Central memory CD8-positive, alpha-beta T cell (primary cell): ENCODE measurements around the gene NAALADL2.

Experiments used
- ATAC-seq: fragments of 150-1000 bp; cut with Tn5 transposase; replicated peaks from 2 replicates; pipeline ENCODE4 v1.10.0; 2022; ENCODE audit warnings: mild to moderate bottlenecking, moderate FRiP score, moderate number of reproducible peaks; ENCODE audit not compliant: poor library complexity, severe bottlenecking; ENCODE audit errors: extremely low read depth
- DNase-seq, 2 donors: peaks; one replicate each; pipeline ENCODE4 v3.0.0; 2021; ENCODE audit warnings: low spot score in 2 of 2
- H3K27ac Mint-ChIP-seq: one replicate; pipeline ENCODE4 v1.8.0; 2022; ENCODE audit warnings: low read depth, mild to moderate bottlenecking, moderate library complexity, mixed read lengths
- H3K27me3 Mint-ChIP-seq: one replicate; pipeline ENCODE4 v1.8.0; 2022; ENCODE audit warnings: mixed read lengths
- H3K36me3 Mint-ChIP-seq: one replicate; pipeline ENCODE4 v1.8.0; 2022; ENCODE audit warnings: mild to moderate bottlenecking, moderate library complexity, mixed read lengths; ENCODE audit not compliant: insufficient read depth
- H3K4me1 Mint-ChIP-seq: one replicate; pipeline ENCODE4 v1.8.0; 2022; ENCODE audit warnings: mixed read lengths
- H3K4me3 Mint-ChIP-seq: one replicate; pipeline ENCODE4 v1.8.0; 2022; ENCODE audit warnings: mild to moderate bottlenecking, moderate library complexity, mixed read lengths
- H3K9me3 Mint-ChIP-seq: one replicate; pipeline ENCODE4 v1.8.0; 2022; ENCODE audit warnings: mixed read lengths

NAALADL2 gene

GRCh38 chr3:174931473-174932353, 72.6 kb downstream of the NAALADL2 start:
- Mint-ChIP-seq H3K36me3 (no peaks in the 10 kb centered on the region), H3K27ac (no peak overlapping the region), H3K4me1 (no peaks in the 10 kb centered on the region), H3K27me3 (no peaks in the 10 kb centered on the region), H3K4me3 (no peak overlapping the region), H3K9me3 (peaks cover 13% of the 10 kb centered on the region)
- ATAC-seq (no peak), DNase-seq (no peak)

GRCh38 chr3:174936590-174936989, 77.5 kb downstream of the NAALADL2 start:
- Mint-ChIP-seq H3K4me3 (no peak overlapping the region), H3K36me3 (no peaks in the 10 kb centered on the region), H3K9me3 (peaks cover 14% of the 10 kb centered on the region), H3K27ac (no peak overlapping the region), H3K4me1 (no peaks in the 10 kb centered on the region), H3K27me3 (no peaks in the 10 kb centered on the region)
- no peak for DNase-seq
- no peak for ATAC-seq

GRCh38 chr3:174937478-174937877, 78.3 kb downstream of the NAALADL2 start:
- H3K4me1 Mint-ChIP-seq: no peaks in the 10 kb centered on the region
- DNase-seq (no peak), ATAC-seq (no peak)
- H3K9me3 Mint-ChIP-seq: peaks cover 19% of the 10 kb centered on the region
- no peaks in the 10 kb centered on the region for H3K27me3 Mint-ChIP-seq
- H3K4me3 Mint-ChIP-seq: no peak overlapping the region
- no peaks in the 10 kb centered on the region for H3K36me3 Mint-ChIP-seq
- no peak overlapping the region for H3K27ac Mint-ChIP-seq

- H3K27ac Mint-ChIP-seq: no peak overlapping the region
- no peak overlapping the region for H3K4me3 Mint-ChIP-seq
- ATAC-seq (no peak), DNase-seq (no peak)
- H3K36me3 Mint-ChIP-seq: no peaks in the 10 kb centered on the region
- H3K9me3 Mint-ChIP-seq: peaks cover 20% of the 10 kb centered on the region
- no peaks in the 10 kb centered on the region for H3K4me1 Mint-ChIP-seq
- no peaks in the 10 kb centered on the region for H3K27me3 Mint-ChIP-seq
Measured at GRCh38 chr3:174938102-174938501, 79.0 kb downstream of the NAALADL2 start.

GRCh38 chr3:174940151-174940550, 81.0 kb downstream of the NAALADL2 start:
- peaks cover 20% of the 10 kb centered on the region for H3K9me3 Mint-ChIP-seq
- H3K4me3 Mint-ChIP-seq: no peak overlapping the region
- H3K27me3 Mint-ChIP-seq: no peaks in the 10 kb centered on the region
- no peak overlapping the region for H3K27ac Mint-ChIP-seq
- DNase-seq: no peak
- H3K36me3 Mint-ChIP-seq: no peaks in the 10 kb centered on the region
- no peaks in the 10 kb centered on the region for H3K4me1 Mint-ChIP-seq
- no peak for ATAC-seq

GRCh38 chr3:174945276-174945675, 86.1 kb downstream of the NAALADL2 start:
- Mint-ChIP-seq H3K4me3 (no peak overlapping the region), H3K9me3 (peaks cover 29% of the 10 kb centered on the region), H3K27ac (no peak overlapping the region), H3K36me3 (no peaks in the 10 kb centered on the region), H3K4me1 (no peaks in the 10 kb centered on the region), H3K27me3 (no peaks in the 10 kb centered on the region)
- DNase-seq (no peak), ATAC-seq (no peak)

- H3K27me3 Mint-ChIP-seq: no peaks in the 10 kb centered on the region
- ATAC-seq (no peak), DNase-seq (no peak)
- H3K9me3 Mint-ChIP-seq: peaks cover 24% of the 10 kb centered on the region
- no peak overlapping the region for H3K27ac Mint-ChIP-seq
- no peaks in the 10 kb centered on the region for H3K36me3 Mint-ChIP-seq
- no peaks in the 10 kb centered on the region for H3K4me1 Mint-ChIP-seq
- no peak overlapping the region for H3K4me3 Mint-ChIP-seq
Measured at GRCh38 chr3:174945951-174946350, 86.8 kb downstream of the NAALADL2 start.

- Mint-ChIP-seq H3K4me1 (no peaks in the 10 kb centered on the region), H3K27ac (no peak overlapping the region), H3K4me3 (no peak overlapping the region), H3K9me3 (peaks cover 30% of the 10 kb centered on the region), H3K27me3 (no peaks in the 10 kb centered on the region), H3K36me3 (no peaks in the 10 kb centered on the region)
- DNase-seq: no peak
- no peak for ATAC-seq
Measured at GRCh38 chr3:174949523-174949922, 90.4 kb downstream of the NAALADL2 start.

- H3K9me3 Mint-ChIP-seq: peaks cover 30% of the 10 kb centered on the region
- ATAC-seq: no peak
- H3K27ac Mint-ChIP-seq: no peak overlapping the region
- no peaks in the 10 kb centered on the region for H3K36me3 Mint-ChIP-seq
- no peaks in the 10 kb centered on the region for H3K4me1 Mint-ChIP-seq
- no peak for DNase-seq
- no peak overlapping the region for H3K4me3 Mint-ChIP-seq
- H3K27me3 Mint-ChIP-seq: no peaks in the 10 kb centered on the region
Measured at GRCh38 chr3:174951034-174951433, 91.9 kb downstream of the NAALADL2 start.

- no peaks in the 10 kb centered on the region for H3K4me1 Mint-ChIP-seq
- no peak overlapping the region for H3K27ac Mint-ChIP-seq
- no peak for DNase-seq
- no peaks in the 10 kb centered on the region for H3K36me3 Mint-ChIP-seq
- peaks cover 32% of the 10 kb centered on the region for H3K9me3 Mint-ChIP-seq
- no peak overlapping the region for H3K4me3 Mint-ChIP-seq
- ATAC-seq: no peak
- no peaks in the 10 kb centered on the region for H3K27me3 Mint-ChIP-seq
Measured at GRCh38 chr3:174951498-174952005, 92.4 kb downstream of the NAALADL2 start.

GRCh38 chr3:174953068-174953467, 93.9 kb downstream of the NAALADL2 start:
- no peak overlapping the region for H3K27ac Mint-ChIP-seq
- ATAC-seq (no peak), DNase-seq (no peak)
- H3K27me3 Mint-ChIP-seq: no peaks in the 10 kb centered on the region
- peaks cover 41% of the 10 kb centered on the region for H3K9me3 Mint-ChIP-seq
- no peak overlapping the region for H3K4me3 Mint-ChIP-seq
- H3K36me3 Mint-ChIP-seq: no peaks in the 10 kb centered on the region
- no peaks in the 10 kb centered on the region for H3K4me1 Mint-ChIP-seq

- H3K9me3 Mint-ChIP-seq: peaks cover 27% of the 10 kb centered on the region
- no peaks in the 10 kb centered on the region for H3K36me3 Mint-ChIP-seq
- DNase-seq: no peak
- no peak overlapping the region for H3K27ac Mint-ChIP-seq
- ATAC-seq: no peak
- no peaks in the 10 kb centered on the region for H3K27me3 Mint-ChIP-seq
- H3K4me1 Mint-ChIP-seq: no peaks in the 10 kb centered on the region
- no peak overlapping the region for H3K4me3 Mint-ChIP-seq
Measured at GRCh38 chr3:174955513-174956016, 96.4 kb downstream of the NAALADL2 start.

- Mint-ChIP-seq H3K36me3 (no peaks in the 10 kb centered on the region), H3K4me3 (no peak overlapping the region), H3K27me3 (no peaks in the 10 kb centered on the region), H3K9me3 (peaks cover 25% of the 10 kb centered on the region), H3K27ac (no peak overlapping the region), H3K4me1 (no peaks in the 10 kb centered on the region)
- DNase-seq: no peak
- no peak for ATAC-seq
Measured at GRCh38 chr3:174957081-174957480, 97.9 kb downstream of the NAALADL2 start.
